Parathyroid adenoma (tissue), 2 donors: ENCODE measurements around the gene CXCL14.

Source experiments
- H2AFZ ChIP-seq: fragments of 300-600 bp; sonication (generic); one replicate; pipeline ENCODE4 v1.7.0; 2017; ENCODE audit warnings: antibody characterized with exemption, mild to moderate bottlenecking
- H3K27ac ChIP-seq: fragments of 300-600 bp; sonication (generic); one replicate; pipeline ENCODE4 v1.7.0; 2017
- H3K27me3 ChIP-seq: fragments of 300-600 bp; sonication (generic); one replicate; pipeline ENCODE4 v1.7.0; 2017; ENCODE audit warnings: low read length; ENCODE audit not compliant: control insufficient read depth, insufficient read depth
- H3K36me3 ChIP-seq: fragments of 300-600 bp; sonication (generic); one replicate; pipeline ENCODE4 v1.7.0; 2017; ENCODE audit warnings: low read length; ENCODE audit not compliant: control insufficient read depth, insufficient read depth
- H3K4me1 ChIP-seq: fragments of 300-600 bp; sonication (generic); one replicate; pipeline ENCODE4 v1.7.0; 2017; ENCODE audit warnings: control low read depth
- H3K4me2 ChIP-seq: fragments of 300-600 bp; sonication (generic); one replicate; pipeline ENCODE4 v1.7.0; 2017; ENCODE audit warnings: low read length
- H3K4me3 ChIP-seq: fragments of 300-600 bp; sonication (generic); one replicate; pipeline ENCODE4 v1.7.0; 2017; ENCODE audit warnings: low read depth, low read length
- H3K79me2 ChIP-seq: fragments of 300-600 bp; sonication (generic); one replicate; pipeline ENCODE4 v1.7.0; 2017; ENCODE audit warnings: control low read depth
- H3K9ac ChIP-seq: fragments of 300-600 bp; sonication (generic); one replicate; pipeline ENCODE4 v1.7.0; 2017; ENCODE audit warnings: mild to moderate bottlenecking
- H3K9me3 ChIP-seq: fragments of 300-600 bp; sonication (generic); one replicate; pipeline ENCODE4 v1.7.0; 2017; ENCODE audit warnings: low read length; ENCODE audit not compliant: control insufficient read depth
- TF ChIP-seq, protein P1 (sequence below): fragments of 300-600 bp; sonication (generic); IDR thresholded peaks from one replicate; pipeline ENCODE4 v1.7.0; 2017; ENCODE audit warnings: antibody characterized with exemption, mild to moderate bottlenecking
- donor health status: primary hyperparathyroidism.

Gene CXCL14

DNA sequence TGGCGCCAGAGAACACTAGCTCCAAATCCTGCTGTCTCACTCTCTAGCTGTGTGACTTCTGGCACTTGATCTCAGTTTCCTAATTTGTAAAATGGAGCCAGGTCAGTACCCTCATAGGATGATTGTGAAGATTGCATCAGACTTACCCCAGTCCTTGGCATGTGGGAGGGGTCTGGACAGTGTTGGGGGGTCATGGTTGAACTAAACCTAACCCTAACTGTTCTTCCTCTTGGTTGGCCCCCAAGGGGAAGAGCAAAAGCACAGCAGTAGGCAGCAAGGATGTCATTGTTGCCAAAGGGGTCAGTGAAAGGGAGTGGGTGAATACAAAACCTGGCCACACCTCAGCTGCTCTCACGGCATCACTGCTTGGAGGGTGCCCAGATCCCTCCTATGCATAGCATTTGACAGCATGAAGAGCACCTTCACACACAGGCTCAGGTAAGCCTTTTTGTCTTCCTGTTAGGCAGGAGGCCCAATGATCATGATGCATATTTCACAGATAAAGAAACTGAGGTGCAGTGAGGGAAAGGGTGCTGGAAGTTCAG lies 15.7 kb upstream of the CXCL14 start:
- H3K9ac ChIP-seq: no peak overlapping the region

DNA sequence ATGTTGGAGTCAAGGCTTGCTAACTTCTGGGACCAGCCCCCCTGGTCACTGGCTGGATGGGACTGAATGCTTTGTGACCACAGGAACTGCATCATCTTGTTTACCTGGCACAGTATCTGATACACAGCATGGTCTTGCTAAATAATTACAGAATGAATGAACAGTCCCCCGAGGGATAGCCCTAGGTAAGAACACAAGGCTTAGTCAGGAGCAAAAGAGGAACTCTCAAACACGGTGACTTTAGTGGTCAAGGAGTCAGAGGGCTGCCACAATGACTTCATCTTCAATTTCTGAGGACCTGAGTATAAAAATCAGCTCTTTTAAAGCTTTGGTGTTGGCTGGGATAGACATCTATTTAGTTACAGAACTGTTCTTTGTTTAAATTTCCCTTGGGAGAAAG lies 15.1 kb upstream of the CXCL14 start:
- Histone ChIP-seq H3K9ac (no peak overlapping the region), H2AFZ (no peak overlapping the region), H3K4me3 (no peak overlapping the region), H3K9me3 (no peaks in the 10 kb centered on the region), H3K36me3 (no peaks in the 10 kb centered on the region), H3K4me2 (no peak overlapping the region), H3K4me1 (no peaks in the 10 kb centered on the region), H3K79me2 (no peaks in the 10 kb centered on the region), H3K27me3 (no peaks in the 10 kb centered on the region), H3K27ac (no peak overlapping the region)
- TF ChIP-seq, protein P1, sequence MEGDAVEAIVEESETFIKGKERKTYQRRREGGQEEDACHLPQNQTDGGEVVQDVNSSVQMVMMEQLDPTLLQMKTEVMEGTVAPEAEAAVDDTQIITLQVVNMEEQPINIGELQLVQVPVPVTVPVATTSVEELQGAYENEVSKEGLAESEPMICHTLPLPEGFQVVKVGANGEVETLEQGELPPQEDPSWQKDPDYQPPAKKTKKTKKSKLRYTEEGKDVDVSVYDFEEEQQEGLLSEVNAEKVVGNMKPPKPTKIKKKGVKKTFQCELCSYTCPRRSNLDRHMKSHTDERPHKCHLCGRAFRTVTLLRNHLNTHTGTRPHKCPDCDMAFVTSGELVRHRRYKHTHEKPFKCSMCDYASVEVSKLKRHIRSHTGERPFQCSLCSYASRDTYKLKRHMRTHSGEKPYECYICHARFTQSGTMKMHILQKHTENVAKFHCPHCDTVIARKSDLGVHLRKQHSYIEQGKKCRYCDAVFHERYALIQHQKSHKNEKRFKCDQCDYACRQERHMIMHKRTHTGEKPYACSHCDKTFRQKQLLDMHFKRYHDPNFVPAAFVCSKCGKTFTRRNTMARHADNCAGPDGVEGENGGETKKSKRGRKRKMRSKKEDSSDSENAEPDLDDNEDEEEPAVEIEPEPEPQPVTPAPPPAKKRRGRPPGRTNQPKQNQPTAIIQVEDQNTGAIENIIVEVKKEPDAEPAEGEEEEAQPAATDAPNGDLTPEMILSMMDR: no peak

More for the DNA sequence above, 15.7 kb upstream of the CXCL14 start:
- H3K4me1 ChIP-seq: no peaks in the 10 kb centered on the region
- no peaks in the 10 kb centered on the region for H3K27me3 ChIP-seq
- TF ChIP-seq, protein P1: no peak
- no peaks in the 10 kb centered on the region for H3K79me2 ChIP-seq
- H3K36me3 ChIP-seq: no peaks in the 10 kb centered on the region
- H2AFZ ChIP-seq: no peak overlapping the region
- H3K4me2 ChIP-seq: no peak overlapping the region
- no peak overlapping the region for H3K27ac ChIP-seq
- H3K9me3 ChIP-seq: no peaks in the 10 kb centered on the region
- H3K4me3 ChIP-seq: no peak overlapping the region

DNA sequence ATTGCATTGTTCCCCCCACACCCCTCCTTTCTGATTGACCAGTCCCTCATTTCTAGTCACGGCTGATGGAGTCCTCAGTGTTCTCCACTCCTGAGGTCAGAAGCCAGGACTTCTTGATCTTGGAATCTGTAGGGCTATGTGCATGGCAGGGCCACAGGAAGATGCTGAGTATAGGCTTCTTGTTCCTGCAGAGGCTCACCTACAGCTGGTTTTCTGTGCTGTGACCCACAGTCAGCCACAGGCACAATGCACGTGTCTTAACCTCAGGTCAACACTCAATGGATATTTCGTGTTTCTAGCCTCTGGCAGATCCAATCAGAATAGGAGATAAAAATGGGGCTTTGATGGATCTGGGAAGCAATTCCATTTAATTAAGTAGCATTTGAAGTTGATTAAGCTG lies 14.3 kb upstream of the CXCL14 start:
- Histone ChIP-seq H3K27ac (no peak overlapping the region), H3K27me3 (no peaks in the 10 kb centered on the region), H2AFZ (no peak overlapping the region), H3K9me3 (no peaks in the 10 kb centered on the region), H3K79me2 (no peaks in the 10 kb centered on the region), H3K4me1 (no peaks in the 10 kb centered on the region), H3K9ac (no peak overlapping the region), H3K4me2 (no peak overlapping the region), H3K36me3 (no peaks in the 10 kb centered on the region), H3K4me3 (no peak overlapping the region)
- TF ChIP-seq, protein P1: no peak

DNA sequence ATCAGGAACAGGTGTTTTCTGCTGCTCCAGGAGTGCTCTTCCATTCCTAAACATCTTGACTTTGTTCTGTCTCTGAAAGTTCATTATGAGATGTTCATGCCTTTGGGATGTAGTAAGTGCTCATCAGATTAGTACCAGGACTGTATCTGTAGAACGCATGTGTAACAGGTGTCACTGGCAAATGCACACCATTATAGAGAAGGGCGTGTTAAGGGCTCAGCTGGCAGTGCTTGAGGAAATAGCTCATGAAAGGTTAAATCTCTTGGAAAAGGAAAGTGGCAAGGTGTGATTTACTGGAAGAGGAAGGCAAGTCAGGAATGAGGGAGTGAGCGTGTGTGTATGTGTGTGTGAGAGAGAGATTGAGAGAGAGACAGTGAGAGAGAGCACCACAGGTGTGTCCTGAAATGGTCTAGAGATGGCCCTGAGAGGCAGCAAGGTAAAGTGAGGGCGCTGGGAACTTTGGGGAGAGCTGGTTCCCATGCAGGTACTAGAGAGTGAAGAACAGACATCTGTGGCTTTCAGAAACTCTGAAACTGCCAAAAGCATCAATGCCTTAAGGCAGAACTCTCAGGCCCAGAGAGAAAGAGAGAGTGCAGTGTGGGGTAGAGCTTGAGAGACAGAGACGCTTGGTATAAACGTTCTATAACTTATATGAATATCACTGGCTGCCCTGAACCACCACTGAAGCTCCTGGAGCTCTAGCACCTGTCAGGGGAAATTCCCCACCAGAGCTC lies 13.7 kb upstream of the CXCL14 start:
- Histone ChIP-seq H3K36me3 (no peaks in the 10 kb centered on the region), H3K9ac (no peak overlapping the region), H3K27me3 (no peaks in the 10 kb centered on the region), H3K4me2 (no peak overlapping the region), H3K9me3 (no peaks in the 10 kb centered on the region), H3K27ac (no peak overlapping the region), H3K79me2 (no peaks in the 10 kb centered on the region), H2AFZ (no peak overlapping the region), H3K4me1 (no peaks in the 10 kb centered on the region), H3K4me3 (no peak overlapping the region)
- TF ChIP-seq, protein P1: no peak

DNA sequence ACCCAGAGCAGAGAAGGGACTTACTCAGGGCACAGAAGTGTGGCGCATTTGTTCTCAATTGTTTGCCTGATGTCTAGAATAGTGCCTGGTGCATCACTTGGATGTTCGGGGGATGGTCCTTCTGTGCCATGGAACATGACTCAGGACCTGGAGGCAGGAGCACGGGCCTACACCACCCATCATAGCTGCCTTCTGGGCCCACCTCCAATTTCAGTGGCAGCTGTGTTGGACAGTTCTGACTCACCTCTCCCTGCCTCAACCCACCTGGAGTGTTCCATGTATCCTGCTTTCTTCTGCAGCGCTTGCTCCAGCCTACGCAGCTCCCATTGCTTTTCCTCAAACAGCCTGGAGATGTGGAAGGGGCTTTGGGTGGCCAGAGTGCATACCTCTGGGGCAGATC lies 12.5 kb upstream of the CXCL14 start:
- TF ChIP-seq, protein P1: no peak
- Histone ChIP-seq H3K27ac (no peak overlapping the region), H3K36me3 (no peaks in the 10 kb centered on the region), H3K4me1 (no peaks in the 10 kb centered on the region), H3K9me3 (no peaks in the 10 kb centered on the region), H3K9ac (no peak overlapping the region), H3K27me3 (no peaks in the 10 kb centered on the region), H3K4me2 (no peak overlapping the region), H2AFZ (no peak overlapping the region), H3K79me2 (no peaks in the 10 kb centered on the region), H3K4me3 (no peak overlapping the region)
